Testis (tissue), 2 donors: ENCODE results near the gene NRP2.

ENCODE experiments used
- CTCF ChIP-seq, 3 experiments: fragments of 450-650 bp in 2 of 3; fragments of 200-600 bp in 1 of 3; sonication (generic) in 1 of 3; IDR thresholded peaks; one replicate each; pipeline ENCODE4 v1.5.1; 2016 to 2019; ENCODE audit warnings: antibody characterized with exemption in 3 of 3, mild to moderate bottlenecking in 2 of 3, moderate library complexity in 1 of 3
- POLR2A ChIP-seq: fragments of 450-650 bp; IDR thresholded peaks from one replicate; pipeline ENCODE4 v1.6.1; 2017; ENCODE audit warnings: antibody characterized with exemption, mild to moderate bottlenecking, moderate library complexity

- TF ChIP-seq CTCF (IDR thresholded peaks at IDR 0.05): peak in 2 of 3 experiments; percentile 54 to 62
- no peak for TF ChIP-seq POLR2A
Observed at GRCh38 chr2:205776139-205776538, 93.8 kb downstream of the NRP2 start.
